Measurements from ENCODE around the gene IPPK.

- TF ChIP-seq TAF1 (IDR thresholded peaks at IDR 0.05; ENCODE audit: borderline replicate concordance, low read depth, low read length): no peak
- TF ChIP-seq POLR2A (IDR thresholded peaks at IDR 0.05; ENCODE audit: low read depth, low read length): no peak
- TF ChIP-seq POLR2AphosphoS5 (IDR thresholded peaks at IDR 0.05; ENCODE audit: low read depth, low read length): no peak
Measured at GRCh38 chr9:92711844-92712243, 41.9 kb upstream of the IPPK start.

Measured in GM12892 (cell line).